Adipocyte (in vitro differentiated cells): Measurements from ENCODE around the gene INCA1.

Experiments used
- DNase-seq: peaks from one replicate; pipeline ENCODE4 v3.0.0-alpha.2; 2015; ENCODE audit warnings: low read depth
- H3K27me3 ChIP-seq: replicated peaks from 2 replicates; pipeline ENCODE4 v1.7.0; 2013; ENCODE audit warnings: mild to moderate bottlenecking, low read length, moderate library complexity; ENCODE audit not compliant: control insufficient read depth, insufficient read depth
- H3K36me3 ChIP-seq: 2 replicates; pipeline ENCODE4 v1.7.0; 2013; ENCODE audit warnings: low read length, mild to moderate bottlenecking, moderate library complexity; ENCODE audit not compliant: control insufficient read depth, insufficient read depth, severe bottlenecking
- H3K4me1 ChIP-seq: 2 replicates; pipeline ENCODE4 v1.7.0; 2013; ENCODE audit warnings: mild to moderate bottlenecking, low read length, moderate library complexity; ENCODE audit not compliant: control insufficient read depth, insufficient read depth
- H3K4me3 ChIP-seq: 2 replicates; pipeline ENCODE4 v1.7.0; 2013; ENCODE audit warnings: mild to moderate bottlenecking, low read length, moderate library complexity
- H3K9ac ChIP-seq: 2 replicates; pipeline ENCODE4 v1.7.0; 2013; ENCODE audit warnings: mild to moderate bottlenecking, low read length, moderate library complexity
- H3K9me3 ChIP-seq: 2 replicates; pipeline ENCODE4 v1.7.0; 2013; ENCODE audit warnings: mild to moderate bottlenecking, low read length, moderate library complexity; ENCODE audit not compliant: control insufficient read depth

The INCA1 gene

GRCh38 chr17:5003214-5003867 lies 6.0 kb upstream of the INCA1 start:
- H3K4me1 ChIP-seq: peaks cover 25% of the 10 kb centered on the region
- H3K9me3 ChIP-seq: no peaks in the 10 kb centered on the region
- DNase-seq: no peak
- peaks cover 65% of the 10 kb centered on the region for H3K36me3 ChIP-seq
- no peak overlapping the region for H3K9ac ChIP-seq
- no peak overlapping the region for H3K4me3 ChIP-seq
- no peaks in the 10 kb centered on the region for H3K27me3 ChIP-seq

GRCh38 chr17:5002121-5002788 lies 4.9 kb upstream of the INCA1 start:
- H3K36me3 ChIP-seq: peaks cover 54% of the 10 kb centered on the region
- no peaks in the 10 kb centered on the region for H3K9me3 ChIP-seq
- no peak for DNase-seq
- H3K4me1 ChIP-seq: peaks cover 25% of the 10 kb centered on the region
- H3K4me3 ChIP-seq: no peak overlapping the region
- no peak overlapping the region for H3K9ac ChIP-seq
- H3K27me3 ChIP-seq: no peaks in the 10 kb centered on the region

GRCh38 chr17:5000237-5000639 lies 2.9 kb upstream of the INCA1 start:
- Histone ChIP-seq H3K9ac (peak overlapping the region; percentile 95), H3K4me1 (peaks cover 31% of the 10 kb centered on the region), H3K36me3 (peaks cover 37% of the 10 kb centered on the region), H3K27me3 (no peaks in the 10 kb centered on the region), H3K9me3 (no peaks in the 10 kb centered on the region), H3K4me3 (peak overlapping the region; percentile 98)
- DNase-seq: peak; percentile 69

- peak overlapping the region; percentile 95 for H3K9ac ChIP-seq
- H3K9me3 ChIP-seq: no peaks in the 10 kb centered on the region
- no peak for DNase-seq
- peak overlapping the region; percentile 98 for H3K4me3 ChIP-seq
- peaks cover 31% of the 10 kb centered on the region for H3K36me3 ChIP-seq
- peaks cover 31% of the 10 kb centered on the region for H3K4me1 ChIP-seq
- H3K27me3 ChIP-seq: no peaks in the 10 kb centered on the region
Observed at GRCh38 chr17:4999430-5000093, 2.2 kb upstream of the INCA1 start.

GRCh38 chr17:4998732-4999429 lies 1.6 kb upstream of the INCA1 start:
- Histone ChIP-seq H3K4me3 (peak overlapping the region; percentile 98), H3K9ac (peak overlapping the region; percentile 95), H3K27me3 (no peaks in the 10 kb centered on the region), H3K36me3 (peaks cover 24% of the 10 kb centered on the region), H3K9me3 (no peaks in the 10 kb centered on the region), H3K4me1 (peaks cover 35% of the 10 kb centered on the region)
- DNase-seq: peak; percentile 43

DNA sequence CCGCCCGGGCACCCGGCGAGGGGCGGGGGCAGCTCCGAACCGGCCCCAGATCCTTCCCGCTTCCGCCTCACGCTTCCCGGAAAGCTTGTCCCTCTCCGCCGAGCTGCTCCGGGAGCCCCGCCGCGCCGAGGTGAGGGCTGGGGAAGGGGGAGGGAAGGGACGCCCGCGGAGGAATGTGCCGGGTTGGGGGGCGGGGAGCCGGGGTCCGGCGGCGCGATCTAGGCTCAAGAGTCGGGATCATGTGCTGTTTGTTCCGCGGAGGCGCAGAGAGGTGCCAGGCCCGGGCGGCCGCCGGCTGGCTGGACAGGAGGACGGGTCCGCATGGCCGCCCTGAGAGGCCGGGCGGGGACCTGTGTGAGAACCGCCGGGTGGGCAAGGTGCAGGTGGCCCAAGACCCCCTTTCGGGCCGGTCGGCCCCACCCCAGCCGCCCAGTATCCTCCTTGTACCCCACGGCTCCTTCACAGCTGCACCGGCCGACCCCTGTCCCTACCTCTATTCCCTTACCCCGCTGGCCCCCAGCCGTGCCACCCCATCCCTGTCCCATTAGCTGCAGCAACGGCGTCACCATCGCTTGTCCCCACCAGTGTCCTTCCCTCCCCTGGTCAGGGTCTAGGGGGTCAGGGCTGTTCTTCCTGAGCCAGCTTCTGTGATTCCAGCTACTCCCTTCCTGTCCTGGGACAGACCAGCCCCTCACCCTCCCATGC lies 857 bp upstream of the INCA1 start:
- no peaks in the 10 kb centered on the region for H3K9me3 ChIP-seq
- no peak for DNase-seq
- peaks cover 17% of the 10 kb centered on the region for H3K36me3 ChIP-seq
- peak overlapping the region; percentile 98 for H3K4me3 ChIP-seq
- H3K27me3 ChIP-seq: no peaks in the 10 kb centered on the region
- peak overlapping the region; percentile 95 for H3K9ac ChIP-seq
- peaks cover 35% of the 10 kb centered on the region for H3K4me1 ChIP-seq

DNA sequence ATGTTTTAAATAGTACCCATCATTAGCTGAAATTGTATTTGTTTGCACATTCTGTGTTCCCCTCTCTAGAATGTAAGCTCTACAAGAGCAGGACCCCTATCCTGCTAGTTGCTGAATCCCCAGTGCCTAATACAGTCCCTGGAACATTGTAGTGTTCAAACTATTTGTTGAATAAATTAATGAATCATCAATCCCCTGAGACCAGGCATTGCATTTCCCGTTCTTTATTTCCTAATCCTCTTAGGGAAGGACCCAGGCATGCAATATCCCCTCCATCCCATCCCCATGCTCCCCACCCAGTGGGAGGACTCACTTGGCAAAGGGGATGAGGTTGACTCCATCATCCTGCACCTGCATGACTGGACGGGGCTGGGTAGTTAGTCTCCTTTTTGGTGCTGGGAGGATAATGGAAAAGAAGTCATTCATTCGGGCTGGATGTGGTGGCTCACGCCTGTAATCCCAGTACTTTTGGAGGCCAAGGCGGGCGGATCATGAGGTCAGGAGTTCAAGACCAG lies 3.2 kb downstream of the INCA1 start:
- H3K36me3 ChIP-seq: no peaks in the 10 kb centered on the region
- no peaks in the 10 kb centered on the region for H3K9me3 ChIP-seq
- no peak overlapping the region for H3K4me3 ChIP-seq
- H3K27me3 ChIP-seq: no peaks in the 10 kb centered on the region
- no peak overlapping the region for H3K9ac ChIP-seq
- no peak for DNase-seq
- H3K4me1 ChIP-seq: peaks cover 16% of the 10 kb centered on the region

DNA sequence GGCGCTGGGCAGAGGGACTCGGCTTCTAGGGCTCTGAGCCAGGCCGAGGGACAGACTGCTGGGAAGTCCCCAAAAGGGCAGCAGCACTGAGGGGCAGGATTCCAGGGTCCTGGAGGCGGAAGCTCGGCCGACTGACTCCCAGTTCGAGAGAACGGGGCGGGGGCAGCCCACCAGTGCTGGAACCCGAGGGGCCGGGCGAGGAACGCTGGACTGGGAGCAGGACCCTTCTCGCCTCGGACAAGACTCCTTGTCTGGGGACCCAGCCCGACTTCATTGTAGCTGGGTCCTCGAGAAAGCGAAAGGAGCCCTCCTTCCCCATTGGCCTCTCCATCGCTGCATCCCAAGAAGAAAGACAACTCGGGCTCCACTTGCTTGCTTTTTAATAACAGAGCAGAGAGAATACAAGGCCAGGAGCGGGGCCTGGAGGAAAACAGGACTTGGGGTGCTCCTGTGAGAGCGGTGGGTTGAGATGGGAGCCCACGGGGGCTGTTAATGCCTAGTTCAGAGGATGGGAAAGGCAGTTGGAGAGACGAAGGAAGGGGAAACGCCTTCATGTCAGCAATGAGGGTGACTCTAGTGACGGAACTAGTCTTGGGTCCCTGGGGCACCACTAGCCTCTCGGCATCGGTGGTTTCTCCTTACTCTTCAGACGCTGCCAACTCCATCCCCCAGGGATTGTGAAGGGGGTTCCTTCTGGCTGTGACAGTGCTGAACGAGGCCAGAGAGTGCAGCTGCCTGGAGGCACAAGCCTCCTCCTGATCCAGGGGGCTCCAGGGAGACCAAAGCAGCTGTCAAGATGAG lies 9.4 kb downstream of the INCA1 start:
- H3K27me3 ChIP-seq: no peaks in the 10 kb centered on the region

DNA sequence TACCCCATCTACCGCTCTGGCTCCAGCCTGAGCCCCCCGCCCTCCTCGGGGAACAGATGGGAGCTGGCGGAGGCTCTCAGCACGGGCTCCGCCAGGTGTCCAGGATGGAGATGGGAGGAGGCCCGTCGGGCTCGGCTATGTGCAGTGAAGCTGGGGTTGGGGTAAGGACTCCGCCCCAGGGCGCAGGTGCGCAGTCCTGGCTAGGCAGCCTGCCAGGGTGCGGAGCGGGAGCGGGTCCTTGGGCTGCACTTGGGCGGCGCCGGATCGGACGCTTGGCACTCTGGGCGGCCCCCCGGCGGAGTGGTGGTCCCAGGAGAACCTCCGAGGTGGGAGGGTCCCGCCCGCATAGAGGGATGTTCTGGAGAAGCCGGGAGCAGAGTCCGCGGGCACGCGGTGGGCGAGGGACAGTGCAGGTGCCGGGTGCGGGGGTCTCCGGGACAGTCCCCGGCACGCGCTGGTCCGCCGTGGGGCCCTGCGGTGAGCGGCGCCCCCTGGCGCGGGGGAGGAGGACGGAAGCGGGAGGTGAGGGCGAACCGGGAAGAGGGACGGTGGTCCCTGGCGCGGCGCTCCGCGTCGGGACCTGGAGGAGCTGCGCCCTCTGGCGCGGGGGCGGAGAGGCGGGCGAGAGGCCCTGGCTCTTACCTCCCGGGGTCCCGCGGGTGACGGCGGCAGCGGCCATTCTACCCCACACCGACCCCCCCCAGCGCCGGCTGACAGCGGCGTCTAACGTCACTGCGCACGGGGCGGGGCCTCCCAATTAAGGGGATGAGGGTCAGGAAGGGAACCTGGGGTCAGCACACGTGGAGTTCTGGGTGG lies 10.2 kb downstream of the INCA1 start, which contains the start of gene CAMTA2:
Gene CAMTA2 (minus strand): TSS at position 725 of the 816 bp plus-strand sequence. CDS start 1,453 bp downstream, outside the sequence.
- Histone ChIP-seq H3K36me3 (peaks cover 4% of the 10 kb centered on the region), H3K4me3 (peak within 1 kb of the TSS; percentile 89), H3K9me3 (no peaks in the 10 kb centered on the region), H3K9ac (peak within 1 kb of the TSS; percentile 95), H3K27me3 (no peaks in the 10 kb centered on the region), H3K4me1 (peaks cover 24% of the 10 kb centered on the region)
- DNase-seq: peak; percentile 90

More for the DNA sequence above, 9.4 kb downstream of the INCA1 start:
- peak overlapping the region; percentile 89 for H3K4me3 ChIP-seq
- peaks cover 4% of the 10 kb centered on the region for H3K36me3 ChIP-seq
- H3K9me3 ChIP-seq: no peaks in the 10 kb centered on the region
- H3K4me1 ChIP-seq: peaks cover 24% of the 10 kb centered on the region
- H3K9ac ChIP-seq: peak overlapping the region; percentile 95
- peak; percentile 40 for DNase-seq
